ENCODE measurements around the gene CEMIP. TPM values are rescaled to one million over a fixed set of nuclear protein-coding genes. Genes with fewer than 3 reads are reported as not detected.
A peak's percentile ranks its signal among the peaks of the same experiment; 100 is the strongest.

The CEMIP gene
- total RNA-seq, 2 donors from 2014 or later = 1.1 to 1.2 TPM

GRCh38 chr15:80773792-80774352 lies 5.3 kb upstream of the CEMIP start:
- peaks cover 2 to 13% of the 10 kb centered on the region in 2 donors for H3K4me1 ChIP-seq (ENCODE audit: control insufficient read depth in 1 of 2, low read depth in 2 of 2)
- ATAC-seq (ENCODE audit: insufficient number of reproducible peaks, low FRiP score, low read depth) (no peak), DNase-seq (ENCODE audit: low spot score) (no peak)
- no peak for TF ChIP-seq CTCF (IDR thresholded peaks at IDR 0.05)
- no peak overlapping the region for H3K27ac ChIP-seq
- no peaks in the 10 kb centered on the region for H3K27me3 ChIP-seq (replicated peaks; ENCODE audit: insufficient read depth)
- H3K4me3 ChIP-seq = no peak overlapping the region
- H3K9me3 ChIP-seq = no peaks in the 10 kb centered on the region
- no peaks in the 10 kb centered on the region for H3K36me3 ChIP-seq

GRCh38 chr15:80774486-80774885 lies 4.7 kb upstream of the CEMIP start:
- no peak for ATAC-seq (ENCODE audit: insufficient number of reproducible peaks, low FRiP score, low read depth)
- Histone ChIP-seq H3K27ac (no peak overlapping the region), H3K27me3 (replicated peaks; ENCODE audit: insufficient read depth) (no peaks in the 10 kb centered on the region), H3K36me3 (no peaks in the 10 kb centered on the region), H3K4me1 (ENCODE audit: control insufficient read depth in 1 of 2, low read depth in 2 of 2) (peaks cover 8 to 20% of the 10 kb centered on the region in 2 donors), H3K9me3 (no peaks in the 10 kb centered on the region), H3K4me3 (no peak overlapping the region)
- no peak for TF ChIP-seq CTCF (IDR thresholded peaks at IDR 0.05)
- no peak for DNase-seq (ENCODE audit: low spot score)

- Histone ChIP-seq H3K4me1 (ENCODE audit: control insufficient read depth in 1 of 2, low read depth in 2 of 2) (peaks cover 15 to 28% of the 10 kb centered on the region in 2 donors), H3K4me3 (no peak overlapping the region), H3K36me3 (no peaks in the 10 kb centered on the region), H3K9me3 (no peaks in the 10 kb centered on the region), H3K27me3 (replicated peaks; ENCODE audit: insufficient read depth) (no peaks in the 10 kb centered on the region), H3K27ac (no peak overlapping the region)
- DNase-seq (ENCODE audit: low spot score) (no peak), ATAC-seq (ENCODE audit: insufficient number of reproducible peaks, low FRiP score, low read depth) (no peak)
- TF ChIP-seq CTCF (IDR thresholded peaks at IDR 0.05) = no peak
Observed at GRCh38 chr15:80775338-80775737, 3.8 kb upstream of the CEMIP start.

GRCh38 chr15:80776420-80777045 lies 2.6 kb upstream of the CEMIP start:
- H3K4me3 ChIP-seq = no peak overlapping the region
- no peaks in the 10 kb centered on the region for H3K36me3 ChIP-seq
- DNase-seq (ENCODE audit: low spot score) (no peak), ATAC-seq (ENCODE audit: insufficient number of reproducible peaks, low FRiP score, low read depth) (peak; percentile 18)
- no peaks in the 10 kb centered on the region for H3K9me3 ChIP-seq
- H3K4me1 ChIP-seq (ENCODE audit: control insufficient read depth in 1 of 2, low read depth in 2 of 2) = peaks cover 18 to 34% of the 10 kb centered on the region in 2 donors
- peak; percentile 74 for TF ChIP-seq CTCF (IDR thresholded peaks at IDR 0.05)
- H3K27ac ChIP-seq = no peak overlapping the region
- no peaks in the 10 kb centered on the region for H3K27me3 ChIP-seq (replicated peaks; ENCODE audit: insufficient read depth)

- H3K4me1 ChIP-seq (ENCODE audit: control insufficient read depth in 1 of 2, low read depth in 2 of 2) = peaks cover 18 to 34% of the 10 kb centered on the region in 2 donors
- H3K27ac ChIP-seq = no peak overlapping the region
- TF ChIP-seq CTCF (IDR thresholded peaks at IDR 0.05) = no peak
- DNase-seq (ENCODE audit: low spot score) (no peak), ATAC-seq (ENCODE audit: insufficient number of reproducible peaks, low FRiP score, low read depth) (no peak)
- H3K27me3 ChIP-seq (replicated peaks; ENCODE audit: insufficient read depth) = no peaks in the 10 kb centered on the region
- H3K36me3 ChIP-seq = no peaks in the 10 kb centered on the region
- no peaks in the 10 kb centered on the region for H3K9me3 ChIP-seq
- H3K4me3 ChIP-seq = no peak overlapping the region
Observed at GRCh38 chr15:80777137-80777536, 2.0 kb upstream of the CEMIP start.

Measured in thoracic aorta (tissue), 2 donors.